ENCODE data around the gene RPS27A. TPM values are rescaled to one million over a fixed set of nuclear protein-coding genes. Genes with fewer than 3 reads are reported as not detected.

Gene RPS27A
- total RNA-seq, 4 donors from 2014 or later = 1,078 to 1,927 (median 1,496) TPM

GRCh38 chr2:55229221-55229620 is 3.3 kb upstream of the RPS27A start:
- DNase-seq (ENCODE audit: low spot score in 2 of 2) = no peak
- 85 to 94% methylated on average over 2 of the region's 2 CpGs for WGBS, 2 donors
- no peak overlapping the region for H3K4me3 ChIP-seq (ENCODE audit: low read depth, poor library complexity, severe bottlenecking)
- intact Hi-C loops (cut with DNase I; ENCODE audit: low total_unique reads) = no loop called here
- no peak for TF ChIP-seq POLR2A (IDR thresholded peaks at IDR 0.05)
- no peak for TF ChIP-seq CTCF (IDR thresholded peaks at IDR 0.05)

GRCh38 chr2:55230551-55230950 is 1.9 kb upstream of the RPS27A start:
- intact Hi-C loops (cut with DNase I; ENCODE audit: low total_unique reads) = no loop called here
- no peak for DNase-seq (ENCODE audit: low spot score in 2 of 2)
- 99% methylated on average over 3 of the region's 3 CpGs for WGBS, 2 donors
- TF ChIP-seq POLR2A (IDR thresholded peaks at IDR 0.05) = no peak
- no peak for TF ChIP-seq CTCF (IDR thresholded peaks at IDR 0.05)
- H3K4me3 ChIP-seq (ENCODE audit: low read depth, poor library complexity, severe bottlenecking) = no peak overlapping the region

- no peak for TF ChIP-seq CTCF (IDR thresholded peaks at IDR 0.05)
- no peak for TF ChIP-seq POLR2A (IDR thresholded peaks at IDR 0.05)
- no peak for DNase-seq (ENCODE audit: low spot score in 2 of 2)
- 6 to 7% methylated on average over 13 of the region's 13 CpGs for WGBS, 2 donors
- H3K4me3 ChIP-seq (ENCODE audit: low read depth, poor library complexity, severe bottlenecking) = peak overlapping the region; percentile 99
- intact Hi-C loops (cut with DNase I; ENCODE audit: low total_unique reads) = no loop called here
Measured at GRCh38 chr2:55231546-55232083, 873 bp upstream of the RPS27A start.

- TF ChIP-seq CTCF (IDR thresholded peaks at IDR 0.05) = no peak
- TF ChIP-seq POLR2A (IDR thresholded peaks at IDR 0.05) = no peak
- peak in 1 of 2 donors; percentile 40 for DNase-seq (ENCODE audit: low spot score in 2 of 2)
- WGBS, 2 donors = 4 to 6% methylated on average over 33 of the region's 33 CpGs
- intact Hi-C loops (cut with DNase I; ENCODE audit: low total_unique reads) = no loop called here
- peak overlapping the region; percentile 99 for H3K4me3 ChIP-seq (ENCODE audit: low read depth, poor library complexity, severe bottlenecking)
Measured at GRCh38 chr2:55232863-55233657, 572 bp downstream of the RPS27A start.

GRCh38 chr2:55233658-55233940 is 1.1 kb downstream of the RPS27A start:
- TF ChIP-seq CTCF (IDR thresholded peaks at IDR 0.05) (no peak), POLR2A (IDR thresholded peaks at IDR 0.05) (no peak)
- no peak for DNase-seq (ENCODE audit: low spot score in 2 of 2)
- intact Hi-C loops (cut with DNase I; ENCODE audit: low total_unique reads) = no loop called here
- peak overlapping the region; percentile 99 for H3K4me3 ChIP-seq (ENCODE audit: low read depth, poor library complexity, severe bottlenecking)
- WGBS, 2 donors = 66 to 68% methylated on average over 7 of the region's 7 CpGs

Measured in lower leg skin (tissue), 4 donors.